Cardiac muscle cell (in vitro differentiated cells and primary cell): ENCODE results near the gene ACOXL. TPM values are rescaled to one million over a fixed set of nuclear protein-coding genes. Genes with fewer than 3 reads are reported as not detected.

Experiments
- DNase-seq, 2 donors: peaks; one replicate each; pipeline versions ENCODE4 v3.0.0 to v3.0.0-alpha.2; 2010 to 2017; ENCODE audit warnings: low read depth in 1 of 2, low spot score in 1 of 2
- H3K27ac ChIP-seq: fragments of 200-600 bp; sonication (generic); 2 replicates; pipeline ENCODE4 v1.5.1; 2016
- H3K27me3 ChIP-seq: fragments of 200-600 bp; sonication (generic); 2 replicates; pipeline ENCODE4 v1.6.0; 2016; ENCODE audit warnings: control low read depth
- H3K36me3 ChIP-seq: fragments of 200-600 bp; sonication (generic); 2 replicates; pipeline ENCODE4 v1.5.1; 2016; ENCODE audit warnings: control low read depth
- H3K4me1 ChIP-seq: fragments of 200-600 bp; sonication (generic); 2 replicates; pipeline ENCODE4 v1.8.1; 2017; ENCODE audit warnings: low read depth, mild to moderate bottlenecking, mixed run types
- H3K4me3 ChIP-seq: fragments of 200-600 bp; sonication (generic); 2 replicates; pipeline ENCODE4 v1.5.1; 2016; ENCODE audit warnings: mild to moderate bottlenecking
- H3K9me3 ChIP-seq: fragments of 200-600 bp; sonication (generic); 2 replicates; pipeline ENCODE4 v1.5.1; 2017; ENCODE audit warnings: low read depth, mild to moderate bottlenecking, control low read depth
- polyA plus RNA-seq: library from polyadenylated mRNA; unstranded; fragments of >200 nt; fragmentation: Nextera tagmentation; extraction: Ambion mirVana; gene quantifications from 2 replicates; pipeline ENCODE4 v1.2.1, GENCODE V29; 2016
- total RNA-seq: library from RNA; depleted of rRNA; stranded (reverse); fragments of >200 nt; gene quantifications from 2 replicates; pipeline ENCODE4 v1.2.3, GENCODE V29; 2016
- TF ChIP-seq, protein P1 (sequence below): IDR thresholded peaks from 2 replicates; pipeline ENCODE4 v1.5.1; 2012; ENCODE audit warnings: low read depth, mild to moderate bottlenecking, low read length

The ACOXL gene
- total and polyA plus RNA-seq, 2 experiments from 2014 or later, result 0.89 to 2.4 TPM

DNA sequence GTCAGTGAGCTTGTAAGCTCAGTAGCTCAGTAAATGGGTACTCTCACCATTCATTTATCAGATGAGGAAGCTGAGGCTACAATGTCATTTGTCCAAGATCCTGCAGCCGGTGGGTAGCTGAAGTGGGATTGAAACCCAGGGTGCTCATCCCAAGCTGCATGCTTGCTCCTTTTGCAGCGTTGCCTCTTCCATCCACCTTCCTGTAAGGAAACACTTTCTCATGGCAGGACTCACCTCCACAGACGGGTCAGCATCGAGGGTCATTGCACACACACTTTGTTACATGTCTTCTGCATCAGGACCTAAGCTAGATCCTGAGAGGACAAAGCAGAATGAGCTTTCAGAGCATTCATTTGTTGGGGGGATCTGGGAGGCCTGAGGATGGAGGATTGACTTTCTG lies 60.7 kb downstream of the ACOXL start:
- no peak overlapping the region for H3K27ac ChIP-seq
- peaks cover 15% of the 10 kb centered on the region for H3K4me1 ChIP-seq
- TF ChIP-seq, protein P1, sequence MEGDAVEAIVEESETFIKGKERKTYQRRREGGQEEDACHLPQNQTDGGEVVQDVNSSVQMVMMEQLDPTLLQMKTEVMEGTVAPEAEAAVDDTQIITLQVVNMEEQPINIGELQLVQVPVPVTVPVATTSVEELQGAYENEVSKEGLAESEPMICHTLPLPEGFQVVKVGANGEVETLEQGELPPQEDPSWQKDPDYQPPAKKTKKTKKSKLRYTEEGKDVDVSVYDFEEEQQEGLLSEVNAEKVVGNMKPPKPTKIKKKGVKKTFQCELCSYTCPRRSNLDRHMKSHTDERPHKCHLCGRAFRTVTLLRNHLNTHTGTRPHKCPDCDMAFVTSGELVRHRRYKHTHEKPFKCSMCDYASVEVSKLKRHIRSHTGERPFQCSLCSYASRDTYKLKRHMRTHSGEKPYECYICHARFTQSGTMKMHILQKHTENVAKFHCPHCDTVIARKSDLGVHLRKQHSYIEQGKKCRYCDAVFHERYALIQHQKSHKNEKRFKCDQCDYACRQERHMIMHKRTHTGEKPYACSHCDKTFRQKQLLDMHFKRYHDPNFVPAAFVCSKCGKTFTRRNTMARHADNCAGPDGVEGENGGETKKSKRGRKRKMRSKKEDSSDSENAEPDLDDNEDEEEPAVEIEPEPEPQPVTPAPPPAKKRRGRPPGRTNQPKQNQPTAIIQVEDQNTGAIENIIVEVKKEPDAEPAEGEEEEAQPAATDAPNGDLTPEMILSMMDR, result no peak
- DNase-seq, result no peak
- H3K9me3 ChIP-seq, result no peaks in the 10 kb centered on the region
- no peaks in the 10 kb centered on the region for H3K36me3 ChIP-seq
- no peaks in the 10 kb centered on the region for H3K27me3 ChIP-seq
- no peak overlapping the region for H3K4me3 ChIP-seq

DNA sequence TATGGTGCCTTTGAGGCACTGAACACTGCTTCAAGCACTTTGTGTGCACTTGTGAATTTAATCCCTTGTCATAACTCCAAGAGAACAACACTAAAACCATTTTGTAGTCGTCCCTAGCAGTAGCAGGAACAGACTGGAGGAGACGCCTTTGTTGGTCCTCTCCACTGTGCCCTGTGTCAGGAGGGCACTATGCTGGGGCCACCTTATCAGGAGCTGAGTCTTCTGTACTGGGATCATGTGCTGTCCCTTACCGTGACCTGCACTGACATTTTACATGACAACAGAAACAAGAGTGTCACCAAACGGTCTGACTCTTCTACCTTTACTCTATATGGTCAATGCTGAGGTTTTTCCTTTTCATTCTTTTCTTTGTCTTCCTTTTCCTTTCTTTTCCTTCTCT lies 62.0 kb downstream of the ACOXL start:
- Histone ChIP-seq H3K27me3 (no peaks in the 10 kb centered on the region), H3K36me3 (no peaks in the 10 kb centered on the region), H3K9me3 (no peaks in the 10 kb centered on the region), H3K27ac (no peak overlapping the region), H3K4me3 (no peak overlapping the region), H3K4me1 (peaks cover 15% of the 10 kb centered on the region)
- TF ChIP-seq, protein P1, result no peak
- DNase-seq, result no peak

DNA sequence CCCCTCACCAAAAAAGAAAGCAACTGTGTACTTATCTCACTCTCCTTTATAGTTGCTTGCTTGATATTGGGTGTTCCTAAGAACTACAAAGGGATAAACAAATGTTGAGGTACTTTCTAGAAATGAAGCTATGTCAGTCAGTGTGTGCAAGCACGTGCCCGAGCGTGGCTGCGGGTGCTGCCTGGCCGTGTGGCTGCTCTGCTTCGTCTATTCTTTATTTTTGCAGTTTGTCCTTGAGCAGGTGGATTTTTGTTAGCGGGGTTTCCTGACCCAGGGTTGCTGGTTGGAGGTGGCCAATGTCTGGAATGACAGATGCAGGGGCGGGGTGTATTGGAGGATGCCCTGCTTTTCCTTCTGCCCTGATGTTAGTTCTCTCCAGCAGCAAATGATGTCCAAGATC lies 62.6 kb downstream of the ACOXL start:
- H3K27me3 ChIP-seq, result no peaks in the 10 kb centered on the region
- peaks cover 15% of the 10 kb centered on the region for H3K4me1 ChIP-seq
- H3K36me3 ChIP-seq, result no peaks in the 10 kb centered on the region
- H3K4me3 ChIP-seq, result no peak overlapping the region
- H3K9me3 ChIP-seq, result no peaks in the 10 kb centered on the region
- no peak for DNase-seq
- TF ChIP-seq, protein P1, result no peak
- no peak overlapping the region for H3K27ac ChIP-seq

DNA sequence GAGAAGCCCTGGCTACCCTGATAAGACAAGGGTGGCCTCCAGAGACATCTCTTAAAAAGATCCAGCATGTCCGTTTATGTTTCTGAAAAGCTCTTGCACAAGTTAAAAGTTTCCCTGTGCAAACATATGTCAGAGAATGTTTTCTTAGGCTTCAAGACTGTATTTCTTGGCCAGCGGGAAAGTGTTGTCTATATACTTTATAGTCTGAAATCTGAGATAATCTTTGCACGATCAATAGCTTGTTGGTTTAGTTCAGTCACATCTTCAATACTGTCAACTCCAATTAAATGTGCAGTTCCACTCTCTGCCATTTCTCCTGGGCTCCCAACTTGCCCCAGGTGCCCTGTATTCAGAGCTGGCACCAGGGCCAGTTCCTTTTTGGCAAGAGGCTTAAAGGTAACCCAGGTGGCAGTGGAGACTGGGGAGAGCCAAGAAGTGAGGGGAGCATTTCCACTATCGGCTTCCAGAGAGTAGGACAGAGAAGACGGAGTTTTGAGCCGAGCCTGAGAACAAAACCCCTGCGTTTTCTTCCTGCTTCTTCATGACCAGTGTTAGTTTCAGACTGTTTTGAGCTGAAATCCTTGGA lies 64.4 kb downstream of the ACOXL start:
- H3K27ac ChIP-seq, result no peak overlapping the region
- H3K27me3 ChIP-seq, result no peaks in the 10 kb centered on the region
- DNase-seq, result peak in 1 of 2 donors; percentile 2
- H3K36me3 ChIP-seq, result no peaks in the 10 kb centered on the region
- no peaks in the 10 kb centered on the region for H3K9me3 ChIP-seq
- TF ChIP-seq, protein P1, result no peak
- H3K4me1 ChIP-seq, result peaks cover 31% of the 10 kb centered on the region
- no peak overlapping the region for H3K4me3 ChIP-seq

DNA sequence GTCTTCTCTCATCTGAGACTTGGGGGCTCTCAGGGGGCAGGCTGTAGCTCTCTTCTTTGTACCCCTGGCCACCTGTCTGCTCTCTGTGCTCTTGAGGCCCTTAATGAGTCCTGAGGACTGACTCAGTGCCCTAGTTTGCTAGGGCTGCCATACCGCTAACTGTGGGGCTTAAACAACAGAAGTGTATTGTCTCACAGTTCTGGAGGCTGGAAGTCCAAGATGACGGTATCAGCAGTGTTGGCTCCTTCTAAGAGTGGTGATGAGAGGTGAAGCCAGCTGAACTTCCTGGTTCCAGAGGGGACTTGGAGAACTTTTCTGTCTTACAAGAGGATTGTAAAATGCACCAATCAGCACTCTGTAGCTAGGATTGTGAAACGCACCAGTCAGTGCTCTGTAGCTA lies 67.0 kb downstream of the ACOXL start:
- Histone ChIP-seq H3K9me3 (no peaks in the 10 kb centered on the region), H3K4me3 (no peak overlapping the region), H3K27me3 (no peaks in the 10 kb centered on the region), H3K4me1 (peaks cover 28% of the 10 kb centered on the region), H3K27ac (no peak overlapping the region), H3K36me3 (no peaks in the 10 kb centered on the region)
- no peak for DNase-seq
- TF ChIP-seq, protein P1, result no peak
